Measurements from ENCODE around the gene IL20.

IL20 gene

GRCh38 chr1:206864939-206865671 lies at the start of gene IL20:
Gene IL20, plus strand, starts transcription at chr1:206865623. Its CDS starts 230 bp downstream, at chr1:206865853.
- Histone ChIP-seq H3K27me3 (replicated peaks; ENCODE audit: insufficient read depth, low read length) (no peaks in the 10 kb centered on the region), H3K36me3 (replicated peaks; ENCODE audit: insufficient read depth, low read length) (no peaks in the 10 kb centered on the region), H3F3A (ENCODE audit: insufficient read depth, low read length) (no peaks in the 10 kb centered on the region), H4K20me1 (ENCODE audit: insufficient read depth, low read length) (no peaks in the 10 kb centered on the region), H3K9me2 (replicated peaks; ENCODE audit: insufficient read depth, low read length) (no peaks in the 10 kb centered on the region), H2AFZ (ENCODE audit: low read length) (no peak within 1 kb of the TSS), H3K79me2 (ENCODE audit: low read length) (no peaks in the 10 kb centered on the region), H3K9ac (ENCODE audit: low read length) (no peak within 1 kb of the TSS), H3K4me2 (ENCODE audit: low read depth, low read length) (no peak within 1 kb of the TSS), H3K27ac (ENCODE audit: low read length) (no peak within 1 kb of the TSS), H3K4me3 (ENCODE audit: low read length) (no peak within 1 kb of the TSS), H3K9me3 (replicated peaks; ENCODE audit: insufficient read depth, low read length) (no peaks in the 10 kb centered on the region), H3K4me1 (ENCODE audit: low read length) (no peaks in the 10 kb centered on the region)
- peak; percentile 53 for DNase-seq
- TF ChIP-seq CTCF (IDR thresholded peaks at IDR 0.05; ENCODE audit: low read length) (peak; percentile 80), EZH2phosphoT487 (IDR thresholded peaks at IDR 0.05; ENCODE audit: low read length) (no peak)

GRCh38 chr1:206816390-206817287 lies 48.8 kb upstream of the IL20 start:
- no peaks in the 10 kb centered on the region for H4K20me1 ChIP-seq (ENCODE audit: insufficient read depth, low read length)
- peak overlapping the region; percentile 26; the same call in 1 of the 2 replicates for H3K9ac ChIP-seq (ENCODE audit: low read length)
- H3K27ac ChIP-seq (ENCODE audit: low read length), result peak overlapping the region; percentile 82
- peak overlapping the region; percentile 24 for H2AFZ ChIP-seq (ENCODE audit: low read length)
- peak overlapping the region; percentile 61 for H3K4me2 ChIP-seq (ENCODE audit: low read depth, low read length)
- H3K79me2 ChIP-seq (ENCODE audit: low read length), result no peaks in the 10 kb centered on the region
- peaks cover 36% of the 10 kb centered on the region for H3F3A ChIP-seq (ENCODE audit: insufficient read depth, low read length)
- TF ChIP-seq EZH2 (optimal IDR thresholded peaks at IDR 0.05; ENCODE audit: low read depth, low read length) (no peak), EZH2phosphoT487 (IDR thresholded peaks at IDR 0.05; ENCODE audit: low read length) (no peak), CTCF (IDR thresholded peaks at IDR 0.05; ENCODE audit: low read length) (no peak)
- no peaks in the 10 kb centered on the region for H3K27me3 ChIP-seq (replicated peaks; ENCODE audit: insufficient read depth, low read length)
- H3K36me3 ChIP-seq (replicated peaks; ENCODE audit: insufficient read depth, low read length), result no peaks in the 10 kb centered on the region
- H3K9me2 ChIP-seq (replicated peaks; ENCODE audit: insufficient read depth, low read length), result no peaks in the 10 kb centered on the region
- peak; percentile 98 for DNase-seq
- no peaks in the 10 kb centered on the region for H3K9me3 ChIP-seq (replicated peaks; ENCODE audit: insufficient read depth, low read length)
- peak overlapping the region; percentile 7 for H3K4me3 ChIP-seq (ENCODE audit: low read length)
- peaks cover 55% of the 10 kb centered on the region for H3K4me1 ChIP-seq (ENCODE audit: low read length)

GRCh38 chr1:206821493-206821892 lies 43.9 kb upstream of the IL20 start:
- no peak overlapping the region for H3K9ac ChIP-seq (ENCODE audit: low read length)
- no peaks in the 10 kb centered on the region for H3K79me2 ChIP-seq (ENCODE audit: low read length)
- no peaks in the 10 kb centered on the region for H3K36me3 ChIP-seq (replicated peaks; ENCODE audit: insufficient read depth, low read length)
- H4K20me1 ChIP-seq (ENCODE audit: insufficient read depth, low read length), result no peaks in the 10 kb centered on the region
- no peak for DNase-seq
- H3K4me2 ChIP-seq (ENCODE audit: low read depth, low read length), result no peak overlapping the region
- no peaks in the 10 kb centered on the region for H3K9me2 ChIP-seq (replicated peaks; ENCODE audit: insufficient read depth, low read length)
- H3K4me1 ChIP-seq (ENCODE audit: low read length), result peaks cover 45% of the 10 kb centered on the region
- TF ChIP-seq EZH2 (optimal IDR thresholded peaks at IDR 0.05; ENCODE audit: low read depth, low read length) (no peak), CTCF (IDR thresholded peaks at IDR 0.05; ENCODE audit: low read length) (no peak), EZH2phosphoT487 (IDR thresholded peaks at IDR 0.05; ENCODE audit: low read length) (no peak)
- peaks cover 20% of the 10 kb centered on the region for H3F3A ChIP-seq (ENCODE audit: insufficient read depth, low read length)
- no peaks in the 10 kb centered on the region for H3K27me3 ChIP-seq (replicated peaks; ENCODE audit: insufficient read depth, low read length)
- H3K4me3 ChIP-seq (ENCODE audit: low read length), result no peak overlapping the region
- H3K9me3 ChIP-seq (replicated peaks; ENCODE audit: insufficient read depth, low read length), result no peaks in the 10 kb centered on the region
- H3K27ac ChIP-seq (ENCODE audit: low read length), result no peak overlapping the region
- H2AFZ ChIP-seq (ENCODE audit: low read length), result no peak overlapping the region

All from MM.1S (cell line).